ENCODE results near the gene FRS2.

FRS2 gene

DNA sequence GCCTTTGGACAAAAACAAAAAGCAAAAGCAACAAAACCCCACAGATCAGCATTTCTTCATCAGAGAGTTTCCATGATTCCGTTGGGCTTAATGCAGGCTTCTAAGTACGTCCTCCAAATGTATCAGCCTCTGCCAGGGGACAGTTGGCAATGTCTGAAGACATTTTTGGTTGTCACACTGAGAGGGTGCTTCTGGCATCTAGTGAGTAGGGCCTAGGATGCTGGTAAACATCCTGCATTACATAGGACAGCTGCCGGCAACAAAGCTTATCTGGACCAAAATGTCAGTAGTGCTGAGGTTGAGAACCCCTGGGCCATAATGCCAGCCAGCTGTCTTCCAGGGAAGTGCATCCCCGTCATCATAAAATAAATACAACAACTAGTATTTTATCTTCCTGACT, 149.9 kb downstream of the FRS2 start:
- TF ChIP-seq GATA2 (IDR thresholded peaks at IDR 0.05; ENCODE audit: low read depth, low read length): no peak
- TF ChIP-seq GATA3 (IDR thresholded peaks at IDR 0.05; ENCODE audit: low read depth, low read length): no peak

DNA sequence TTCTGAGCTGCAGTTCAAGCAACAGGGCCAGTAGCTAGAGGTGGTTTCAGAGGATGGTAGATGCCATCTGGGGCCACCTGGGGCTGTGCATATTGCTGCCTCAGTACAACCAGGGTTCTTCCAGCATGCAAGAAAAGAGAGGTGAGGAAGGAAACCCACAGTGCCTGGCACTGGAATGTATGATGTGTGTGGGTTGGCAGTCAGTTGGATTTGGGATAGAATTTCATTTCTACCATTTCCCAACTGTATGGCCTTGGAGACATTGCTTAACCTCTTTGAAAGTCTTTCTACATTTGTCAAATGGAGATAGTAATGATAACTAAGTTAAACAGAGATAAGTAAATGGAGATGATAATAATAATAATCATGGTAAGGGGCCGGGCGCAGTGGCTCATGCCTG, 150.7 kb downstream of the FRS2 start:
- no peak for TF ChIP-seq GATA2 (IDR thresholded peaks at IDR 0.05; ENCODE audit: low read depth, low read length)
- TF ChIP-seq GATA3 (IDR thresholded peaks at IDR 0.05; ENCODE audit: low read depth, low read length): no peak

DNA sequence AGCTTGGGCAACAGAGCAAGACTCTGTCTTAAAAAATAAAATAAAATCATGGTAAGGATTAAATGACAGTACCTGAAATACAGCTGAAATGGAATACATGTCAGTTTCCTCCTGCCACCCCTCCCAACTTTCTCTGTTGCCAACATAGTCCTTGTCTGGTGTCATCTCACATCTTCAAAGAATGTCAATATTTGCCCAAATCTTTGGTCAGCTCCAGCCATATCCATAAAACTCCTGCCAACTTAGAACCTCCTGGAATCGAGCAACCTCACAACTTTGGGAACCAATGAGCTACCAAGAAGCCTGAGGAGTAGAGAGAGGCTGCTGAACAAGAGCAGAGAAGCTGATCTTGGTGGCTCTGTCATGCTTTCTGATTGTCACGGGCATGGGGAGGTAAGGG, 151.4 kb downstream of the FRS2 start:
- no peak for TF ChIP-seq GATA2 (IDR thresholded peaks at IDR 0.05; ENCODE audit: low read depth, low read length)
- no peak for TF ChIP-seq GATA3 (IDR thresholded peaks at IDR 0.05; ENCODE audit: low read depth, low read length)

DNA sequence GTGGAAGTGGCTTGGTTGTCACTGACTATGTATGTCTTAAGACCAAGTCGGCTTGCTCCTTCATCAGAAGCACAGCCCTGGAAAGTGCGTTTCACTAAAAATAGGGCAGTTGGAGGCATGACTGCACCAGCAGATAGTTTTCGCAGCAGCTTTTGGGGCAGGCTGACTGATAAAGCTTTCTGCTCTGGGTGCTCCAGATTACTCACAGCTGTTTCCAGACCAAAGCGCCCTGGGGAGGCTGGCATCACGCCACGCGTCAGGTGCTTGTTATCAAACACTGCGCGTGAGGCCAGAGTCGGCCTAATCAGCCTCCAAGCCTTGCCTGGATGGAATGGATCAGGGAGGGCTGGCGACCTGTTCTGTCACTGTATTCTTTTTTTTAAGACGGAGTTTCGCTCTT, 153.8 kb downstream of the FRS2 start:
- peak; percentile 88 for TF ChIP-seq GATA2 (IDR thresholded peaks at IDR 0.05; ENCODE audit: low read depth, low read length)
- no peak for TF ChIP-seq GATA3 (IDR thresholded peaks at IDR 0.05; ENCODE audit: low read depth, low read length)

DNA sequence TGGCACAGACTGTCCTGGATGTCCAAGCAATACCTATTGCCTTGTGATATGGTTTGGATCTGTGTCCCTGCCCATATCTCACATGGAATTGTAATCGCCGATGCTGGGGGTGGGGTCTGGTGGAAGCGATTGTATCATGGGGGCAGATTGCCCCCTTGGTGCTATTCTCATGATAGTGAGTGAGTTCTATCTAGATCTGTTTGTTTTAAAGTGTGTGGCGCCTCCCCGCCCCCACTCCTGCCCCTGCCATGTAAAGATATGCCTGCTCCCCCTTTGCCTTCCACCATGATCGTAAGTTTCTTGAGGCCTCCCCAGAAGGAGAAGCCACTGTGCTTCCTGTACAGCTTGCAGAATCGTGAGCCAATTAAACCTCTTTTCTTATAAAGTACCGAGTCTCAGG, 157.3 kb downstream of the FRS2 start:
- TF ChIP-seq GATA2 (IDR thresholded peaks at IDR 0.05; ENCODE audit: low read depth, low read length): no peak
